Astrocyte (in vitro differentiated cells and primary cell): ENCODE data around the gene FILIP1L. TPM values are rescaled to one million over a fixed set of nuclear protein-coding genes. Genes with fewer than 3 reads are reported as not detected.

Experiments
- DNase-seq: peaks from one replicate; pipeline ENCODE4 v3.0.0-alpha.2; 2010; ENCODE audit warnings: low read depth
- FAIRE-seq: peaks from 2 replicates; lab custom pipeline; 2011; peaks lifted over from hg19 to GRCh38; lab: Jason Lieb, UNC
- H2AFZ ChIP-seq: 2 replicates; pipeline ENCODE4 v1.6.0; 2012; ENCODE audit warnings: low read depth, low read length, inconsistent platforms
- H3K27ac ChIP-seq: 2 replicates; pipeline ENCODE4 v1.5.1; 2011; ENCODE audit warnings: low read depth, low read length, inconsistent platforms
- H3K27me3 ChIP-seq: 2 replicates; pipeline ENCODE4 v1.6.0; 2011; ENCODE audit warnings: low read length, inconsistent platforms; ENCODE audit not compliant: insufficient read depth
- H3K36me3 ChIP-seq: 2 replicates; pipeline ENCODE4 v1.5.1; 2011; ENCODE audit warnings: low read length, inconsistent platforms; ENCODE audit not compliant: insufficient read depth
- H3K4me1 ChIP-seq: 2 replicates; pipeline ENCODE4 v1.5.1; 2011; ENCODE audit warnings: low read length, inconsistent platforms; ENCODE audit not compliant: insufficient read depth
- H3K4me2 ChIP-seq: 2 replicates; pipeline ENCODE4 v1.6.0; 2012; ENCODE audit warnings: low read length, inconsistent platforms
- H3K4me3 ChIP-seq: 2 replicates; pipeline ENCODE4 v1.5.1; 2011; ENCODE audit warnings: low read depth, mild to moderate bottlenecking, low read length, inconsistent platforms; ENCODE audit not compliant: insufficient read depth
- H3K79me2 ChIP-seq: 2 replicates; pipeline ENCODE4 v1.6.0; 2012; ENCODE audit warnings: mild to moderate bottlenecking, low read length, inconsistent platforms; ENCODE audit not compliant: insufficient read depth
- H3K9ac ChIP-seq: 2 replicates; pipeline ENCODE4 v1.6.0; 2012; ENCODE audit warnings: mild to moderate bottlenecking, low read length, inconsistent platforms
- H3K9me3 ChIP-seq: 2 replicates; pipeline ENCODE4 v1.5.1; 2012; ENCODE audit warnings: low read depth, mild to moderate bottlenecking, low read length, inconsistent platforms; ENCODE audit not compliant: insufficient read depth
- H4K20me1 ChIP-seq: 2 replicates; pipeline ENCODE4 v1.6.0; 2012; ENCODE audit warnings: low read length, inconsistent platforms; ENCODE audit not compliant: insufficient read depth
- H3K27ac Mint-ChIP-seq: one replicate; pipeline ENCODE4 v1.8.0; 2021; ENCODE audit warnings: mild to moderate bottlenecking, mixed read lengths; ENCODE audit not compliant: unreplicated experiment
- H3K27me3 Mint-ChIP-seq: one replicate; pipeline ENCODE4 v1.8.0; 2021; ENCODE audit warnings: low read depth, mixed read lengths; ENCODE audit not compliant: unreplicated experiment
- H3K36me3 Mint-ChIP-seq: one replicate; pipeline ENCODE4 v1.8.0; 2021; ENCODE audit warnings: low read depth, mixed read lengths; ENCODE audit not compliant: unreplicated experiment
- H3K4me1 Mint-ChIP-seq: one replicate; pipeline ENCODE4 v1.8.0; 2021; ENCODE audit warnings: low read depth, mixed read lengths; ENCODE audit not compliant: unreplicated experiment
- H3K4me3 Mint-ChIP-seq: one replicate; pipeline ENCODE4 v1.8.0; 2021; ENCODE audit warnings: mild to moderate bottlenecking, moderate library complexity, mixed read lengths; ENCODE audit not compliant: unreplicated experiment
- H3K9me3 Mint-ChIP-seq: one replicate; pipeline ENCODE4 v1.8.0; 2021; ENCODE audit warnings: mild to moderate bottlenecking, mixed read lengths; ENCODE audit not compliant: unreplicated experiment
- CTCF ChIP-seq: IDR thresholded peaks from 2 replicates; pipeline ENCODE4 v1.5.1; 2011; ENCODE audit warnings: low read depth, mild to moderate bottlenecking, inconsistent platforms, low read length, moderate library complexity; ENCODE audit not compliant: insufficient read depth
- EZH2 ChIP-seq: IDR thresholded peaks from 2 replicates; pipeline ENCODE4 v1.6.1; 2012; ENCODE audit warnings: mild to moderate bottlenecking, low read length, inconsistent platforms; ENCODE audit not compliant: insufficient read depth
- total RNA-seq: library from RNA; stranded (reverse); gene quantifications from 2 replicates; pipeline ENCODE4 v1.2.1, GENCODE V29; 2021

The FILIP1L gene
- total RNA-seq, 1 donor from 2014 or later = 209 TPM

- no peak overlapping the region for H3K27ac Mint-ChIP-seq
- no peak overlapping the region for H3K4me3 ChIP-seq
- no peaks in the 10 kb centered on the region for H3K27me3 Mint-ChIP-seq
- DNase-seq (no peak), FAIRE-seq (no peak)
- TF ChIP-seq CTCF (no peak), EZH2 (no peak)
- H3K9ac ChIP-seq = no peak overlapping the region
- H3K4me2 ChIP-seq = no peak overlapping the region
- no peaks in the 10 kb centered on the region for H3K79me2 ChIP-seq
- H3K4me1 Mint-ChIP-seq = peaks cover 10% of the 10 kb centered on the region
- H3K27ac ChIP-seq = no peak overlapping the region
- no peaks in the 10 kb centered on the region for H3K36me3 ChIP-seq
- no peaks in the 10 kb centered on the region for H3K9me3 ChIP-seq
- no peaks in the 10 kb centered on the region for H4K20me1 ChIP-seq
- H3K4me1 ChIP-seq = no peaks in the 10 kb centered on the region
- no peak overlapping the region for H2AFZ ChIP-seq
- H3K27me3 ChIP-seq = no peaks in the 10 kb centered on the region
- H3K36me3 Mint-ChIP-seq = no peaks in the 10 kb centered on the region
- H3K9me3 Mint-ChIP-seq = peaks cover 2% of the 10 kb centered on the region
- no peak overlapping the region for H3K4me3 Mint-ChIP-seq
These were observed 144.1 kb downstream of the FILIP1L start for GRCh38 chr3:99970198-99970597.

- FAIRE-seq = no peak
These were observed 145.2 kb downstream of the FILIP1L start for GRCh38 chr3:99969136-99969535.

More at GRCh38 chr3:99969136-99969535, 145.2 kb downstream of the FILIP1L start:
- Histone ChIP-seq H3K9ac (no peak overlapping the region), H3K27ac (no peak overlapping the region), H3K4me1 (no peaks in the 10 kb centered on the region), H3K79me2 (no peaks in the 10 kb centered on the region), H3K36me3 (no peaks in the 10 kb centered on the region), H3K4me3 (no peak overlapping the region), H3K4me2 (no peak overlapping the region), H3K27me3 (no peaks in the 10 kb centered on the region), H2AFZ (no peak overlapping the region), H3K9me3 (no peaks in the 10 kb centered on the region), H4K20me1 (no peaks in the 10 kb centered on the region)
- Mint-ChIP-seq H3K36me3 (no peaks in the 10 kb centered on the region), H3K4me3 (no peak overlapping the region), H3K9me3 (peaks cover 2% of the 10 kb centered on the region), H3K4me1 (peaks cover 10% of the 10 kb centered on the region), H3K27me3 (no peaks in the 10 kb centered on the region), H3K27ac (no peak overlapping the region)
- DNase-seq = no peak
- TF ChIP-seq EZH2 (no peak), CTCF (no peak)
